Measurements from ENCODE around the gene PLCB2. TPM values are rescaled to one million over a fixed set of nuclear protein-coding genes. Genes with fewer than 3 reads are reported as not detected.

PLCB2 gene
- total and polyA plus RNA-seq, 9 of the 15 experiments (the other 6 are each of a cell fraction or from before 2014, with no cell fraction given): 0.37 to 12.3 (median 8.0) TPM

GRCh38 chr15:40330368-40330836 is 22.7 kb upstream of the PLCB2 start (continued):
- TF ChIP-seq ZNF280B (CRISPR knock-in tag; IDR thresholded peaks at IDR 0.05): no peak
- 0 out of 2 replicates have a peak, but pooled peaks have one; percentile 14 for TF ChIP-seq SPI1 (IDR thresholded peaks at IDR 0.05; ENCODE audit: borderline replicate concordance, low read depth, low read length)
- TF ChIP-seq SMARCC2 (IDR thresholded peaks at IDR 0.05; ENCODE audit: low read depth): no peak
- TF ChIP-seq E2F1 (CRISPR knock-in tag; IDR thresholded peaks at IDR 0.05): no peak
- no peak for TF ChIP-seq KDM5B (IDR thresholded peaks at IDR 0.05; ENCODE audit: insufficient replicate concordance, low read depth, low read length)
- TF ChIP-seq CREB3 (tag; conservative IDR thresholded peaks at IDR 0.05; ENCODE audit: low read depth): no peak
- TF ChIP-seq CREB5 (CRISPR knock-in tag; IDR thresholded peaks at IDR 0.05): no peak
- no peak for TF ChIP-seq ZNF212 (CRISPR knock-in tag; IDR thresholded peaks at IDR 0.05)
- TF ChIP-seq SRSF1 (IDR thresholded peaks at IDR 0.05; ENCODE audit: low read depth, low read length): no peak
- no peak for TF ChIP-seq ZNF512 (tag; IDR thresholded peaks at IDR 0.05)
- no peak for TF ChIP-seq TCF7 (IDR thresholded peaks at IDR 0.05; ENCODE audit: borderline replicate concordance)
- no peak for TF ChIP-seq SREBF2 (CRISPR knock-in tag; IDR thresholded peaks at IDR 0.05)
- TF ChIP-seq ZNF696 (CRISPR knock-in tag; conservative IDR thresholded peaks at IDR 0.05): no peak
- TF ChIP-seq MAX (CRISPR knock-in tag; IDR thresholded peaks at IDR 0.05): peak; percentile 86
- no peak for TF ChIP-seq UBTF (IDR thresholded peaks at IDR 0.05; ENCODE audit: borderline replicate concordance in 1 of 2, low read depth in 2 of 2, low read length in 2 of 2)
- no peak for TF ChIP-seq FOXJ3 (CRISPR knock-in tag; IDR thresholded peaks at IDR 0.05)
- peak; percentile 73 for TF ChIP-seq GATA2 (CRISPR knock-in tag; IDR thresholded peaks at IDR 0.05)
- TF ChIP-seq SMC3 (conservative IDR thresholded peaks at IDR 0.05; ENCODE audit: insufficient read depth, low read depth, low read length): no peak
- TF ChIP-seq ZC3H8 (IDR thresholded peaks at IDR 0.05): no peak
